Measurements from ENCODE around the gene LIFR.

DNA sequence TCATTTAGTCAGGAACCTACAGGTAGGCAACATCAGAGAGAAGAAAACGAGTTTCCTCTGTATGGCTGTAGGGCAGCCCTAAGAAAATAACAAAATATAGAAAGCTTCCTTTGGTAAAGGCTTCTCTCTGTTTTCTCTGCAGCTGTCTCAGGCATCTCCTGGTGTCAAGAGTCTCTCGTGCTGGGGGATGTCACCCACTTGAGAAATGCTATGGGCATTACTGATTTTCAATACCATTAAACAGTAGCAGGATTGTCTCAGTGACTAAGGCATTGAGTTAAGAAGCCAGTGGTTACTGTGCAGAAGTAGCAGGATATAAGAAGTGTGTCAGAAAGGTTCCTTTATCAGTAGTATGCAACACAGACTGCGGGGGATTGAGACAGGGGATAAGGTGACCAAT, 32.4 kb downstream of the LIFR start:
- TF ChIP-seq, protein P1, sequence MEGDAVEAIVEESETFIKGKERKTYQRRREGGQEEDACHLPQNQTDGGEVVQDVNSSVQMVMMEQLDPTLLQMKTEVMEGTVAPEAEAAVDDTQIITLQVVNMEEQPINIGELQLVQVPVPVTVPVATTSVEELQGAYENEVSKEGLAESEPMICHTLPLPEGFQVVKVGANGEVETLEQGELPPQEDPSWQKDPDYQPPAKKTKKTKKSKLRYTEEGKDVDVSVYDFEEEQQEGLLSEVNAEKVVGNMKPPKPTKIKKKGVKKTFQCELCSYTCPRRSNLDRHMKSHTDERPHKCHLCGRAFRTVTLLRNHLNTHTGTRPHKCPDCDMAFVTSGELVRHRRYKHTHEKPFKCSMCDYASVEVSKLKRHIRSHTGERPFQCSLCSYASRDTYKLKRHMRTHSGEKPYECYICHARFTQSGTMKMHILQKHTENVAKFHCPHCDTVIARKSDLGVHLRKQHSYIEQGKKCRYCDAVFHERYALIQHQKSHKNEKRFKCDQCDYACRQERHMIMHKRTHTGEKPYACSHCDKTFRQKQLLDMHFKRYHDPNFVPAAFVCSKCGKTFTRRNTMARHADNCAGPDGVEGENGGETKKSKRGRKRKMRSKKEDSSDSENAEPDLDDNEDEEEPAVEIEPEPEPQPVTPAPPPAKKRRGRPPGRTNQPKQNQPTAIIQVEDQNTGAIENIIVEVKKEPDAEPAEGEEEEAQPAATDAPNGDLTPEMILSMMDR (conservative IDR thresholded peaks at IDR 0.05; ENCODE audit: low read depth, low read length): no peak
- TF ChIP-seq EZH2 (IDR thresholded peaks at IDR 0.05; ENCODE audit: borderline replicate concordance, low read depth, low read length, poor library complexity, severe bottlenecking): no peak

Data from A673 (cell line).